Hematopoietic multipotent progenitor cell treated with erythropoietin and hydrocortisone succinate and interleukin-3 and kit ligand, for 8 days (in vitro differentiated cells): ENCODE data around the gene LYST.
A peak's percentile ranks its signal among the peaks of the same experiment; 100 is the strongest.
"Not testable (repeated sequence)": the region's sequence is repeated elsewhere in the genome, so short reads cannot be mapped to it uniquely, and the experiment has no call there.

Source experiments
- DNase-seq: peaks from one replicate; pipeline ENCODE4 v3.0.0-alpha.2; 2015

The LYST gene

GRCh38 chr1:235649368-235650163 lies 217.1 kb downstream of the LYST start, which contains the start of gene GNG4:
Gene GNG4 (minus strand): TSS chr1:235649784. CDS start chr1:235583838, 65,946 bp downstream.
- no peak for DNase-seq

GRCh38 chr1:235648954-235649367 lies 217.7 kb downstream of the LYST start:
- DNase-seq, result peak; percentile 51

GRCh38 chr1:235648407-235648907 lies 218.2 kb downstream of the LYST start:
- DNase-seq, result peak; percentile 19

GRCh38 chr1:235647537-235647936 lies 219.2 kb downstream of the LYST start:
- not testable (repeated sequence) for DNase-seq

- no peak for DNase-seq
Observed at GRCh38 chr1:235646463-235646862, 220.2 kb downstream of the LYST start.

DNA sequence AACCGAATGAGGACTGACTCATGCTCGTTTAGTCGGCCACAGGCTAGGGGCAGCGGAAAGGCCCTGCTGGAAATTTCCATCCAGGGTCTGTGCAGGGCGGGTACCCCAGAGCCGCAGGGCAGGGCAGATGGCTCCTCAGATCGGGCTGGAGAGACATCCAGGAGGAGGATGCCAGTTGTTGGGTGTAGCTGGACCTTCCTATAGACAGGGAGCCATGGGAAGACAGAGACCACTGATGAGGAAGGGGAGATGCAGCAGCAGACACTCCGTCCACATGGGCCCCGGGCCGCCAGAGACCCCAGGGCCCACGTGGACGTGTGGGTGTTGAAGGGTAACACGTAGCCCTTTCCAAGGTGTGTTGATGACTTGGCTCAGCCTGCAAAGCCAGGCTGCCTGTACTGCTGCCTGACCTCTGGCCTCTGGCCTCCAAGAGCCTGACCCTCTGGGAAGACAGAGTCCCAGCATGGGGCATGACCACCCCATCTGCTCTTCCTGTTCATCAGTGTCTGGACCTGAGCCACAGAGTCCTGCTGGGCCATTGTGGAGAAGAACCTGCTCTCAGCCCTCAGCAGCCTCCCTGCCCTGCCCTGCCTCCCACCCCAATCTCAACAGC lies 221.9 kb downstream of the LYST start:
- DNase-seq, result no peak

DNA sequence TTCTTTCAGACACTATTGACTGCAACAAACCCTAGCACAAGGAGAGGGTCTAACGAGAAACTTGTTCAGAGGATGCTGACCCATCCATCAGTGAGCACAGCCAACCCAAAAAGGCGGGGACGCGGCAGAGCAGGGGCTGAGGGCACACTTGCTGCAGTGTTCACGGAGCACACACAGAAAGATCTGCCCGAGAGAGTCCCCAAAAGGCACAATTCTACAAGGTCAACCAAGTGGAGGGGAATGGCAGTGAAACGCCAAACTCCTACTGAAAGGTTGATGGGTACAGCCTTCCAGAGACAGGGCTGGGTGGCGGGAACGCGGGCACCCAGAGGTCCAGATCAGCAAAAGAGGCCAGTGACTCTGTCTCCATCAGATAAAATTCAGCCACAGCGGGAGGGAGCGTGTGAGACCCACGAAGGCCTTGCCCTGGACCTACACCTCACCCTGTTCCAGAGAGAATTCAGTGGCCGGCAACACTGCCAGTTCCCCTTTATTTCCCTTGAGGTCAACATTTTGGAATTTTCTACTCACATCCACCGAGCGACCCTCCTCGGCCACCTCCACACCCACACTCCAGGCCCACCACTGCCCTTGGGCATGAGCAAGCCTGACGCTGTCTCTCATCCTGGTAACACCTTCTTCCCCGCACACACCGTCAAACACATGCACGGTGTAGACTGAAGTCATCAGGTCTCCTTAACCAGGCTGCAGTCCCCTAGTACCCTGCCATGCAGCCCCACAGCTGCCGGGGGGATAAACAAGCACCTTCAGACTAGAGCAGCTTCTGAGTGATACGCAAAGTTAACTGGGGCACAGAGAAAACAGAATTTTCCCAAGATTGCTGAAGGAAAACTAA lies 222.6 kb downstream of the LYST start:
- no peak for DNase-seq

DNA sequence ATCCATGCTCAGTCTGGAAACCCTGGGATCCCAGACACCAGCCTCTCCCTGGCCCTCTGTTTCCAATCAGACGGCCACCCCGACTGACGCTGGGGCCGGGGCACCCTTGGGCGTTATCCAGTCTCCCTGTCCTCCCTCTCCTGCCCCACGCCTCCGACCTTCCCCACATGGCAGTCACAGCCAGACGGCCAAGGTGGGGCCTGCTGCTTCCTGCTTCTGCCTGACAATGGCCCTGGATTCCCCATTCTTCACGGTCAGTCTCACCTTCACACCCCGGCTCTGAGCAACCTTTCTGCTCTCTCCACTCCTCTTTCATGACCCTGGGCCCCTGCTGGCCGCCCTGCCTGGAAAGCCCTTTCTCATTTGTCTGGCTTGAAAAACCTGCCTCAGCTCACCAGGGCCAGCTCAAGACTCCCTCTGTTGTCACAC lies 223.7 kb downstream of the LYST start:
- no peak for DNase-seq

GRCh38 chr1:235642011-235642942 lies 224.4 kb downstream of the LYST start:
- no peak for DNase-seq

DNA sequence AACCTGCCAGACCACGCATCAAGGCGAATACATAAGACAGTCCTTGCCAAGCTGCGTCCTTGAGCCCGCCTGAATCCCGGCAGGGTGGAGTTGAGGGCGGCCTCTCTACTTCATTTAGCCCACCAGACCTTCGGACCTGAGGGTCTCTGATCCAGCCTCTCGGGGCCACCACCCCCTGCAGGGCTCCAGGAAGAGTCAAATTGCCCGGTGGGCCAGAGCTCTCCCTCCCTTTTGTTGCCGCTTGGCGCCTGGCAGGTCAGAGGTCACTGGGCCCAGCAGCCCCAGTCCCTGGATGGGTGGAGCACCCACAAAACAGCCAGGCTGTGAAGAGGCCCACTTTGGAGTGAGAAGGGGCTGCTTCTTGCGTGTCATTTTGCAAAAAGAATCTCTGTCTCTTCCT lies 226.1 kb downstream of the LYST start:
- no peak for DNase-seq

DNA sequence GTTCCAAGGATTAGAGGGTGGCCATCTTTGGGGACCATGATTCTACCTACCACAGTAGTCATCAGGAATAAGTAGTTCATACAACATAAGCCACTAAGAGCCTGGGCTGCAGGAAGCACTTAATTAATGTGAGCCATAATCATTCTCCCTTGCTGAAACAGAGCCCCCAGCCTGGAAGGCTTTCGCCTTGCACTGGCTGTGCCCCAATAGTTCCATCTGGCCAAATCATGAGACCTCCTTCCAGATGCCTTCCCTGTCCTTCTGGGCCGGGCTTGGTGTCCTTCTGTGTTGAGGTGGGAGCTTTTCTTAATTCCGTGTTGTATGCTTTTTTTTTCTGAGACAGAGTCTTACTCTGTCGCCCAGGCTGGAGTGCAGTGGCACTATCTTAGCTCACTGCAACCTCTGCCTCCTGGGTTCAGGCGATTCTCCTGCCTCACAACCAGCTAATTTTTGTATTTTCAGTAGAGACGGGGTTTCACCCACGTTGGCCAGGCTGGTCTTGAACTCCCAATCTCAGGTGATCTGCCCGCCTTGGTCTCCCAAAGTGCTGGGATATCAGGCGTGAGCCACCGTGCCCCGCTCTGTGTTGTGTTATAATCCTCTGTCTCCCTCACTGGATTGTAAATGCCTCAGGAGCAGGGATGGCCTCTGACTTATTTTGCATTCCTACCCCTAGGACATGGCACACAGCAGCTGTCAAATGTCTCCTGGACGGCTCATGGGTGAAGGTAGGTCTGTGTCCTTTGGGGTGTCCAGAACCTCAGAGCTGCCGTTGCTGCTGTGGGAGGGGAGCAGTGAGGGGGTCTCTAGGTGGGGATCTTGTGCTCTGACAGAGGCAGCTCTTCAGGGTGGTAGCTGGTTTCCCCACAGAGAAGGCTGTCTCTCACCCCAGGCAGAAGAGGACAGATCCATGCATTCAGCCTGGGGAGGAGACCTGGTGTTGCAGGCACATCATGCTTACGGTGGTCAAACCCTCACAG lies 227.2 kb downstream of the LYST start:
- DNase-seq, result no peak

- DNase-seq, result not testable (repeated sequence)
Observed at GRCh38 chr1:235638612-235639011, 228.1 kb downstream of the LYST start.

- DNase-seq, result no peak
Observed at GRCh38 chr1:235637756-235638534, 228.8 kb downstream of the LYST start.

DNA sequence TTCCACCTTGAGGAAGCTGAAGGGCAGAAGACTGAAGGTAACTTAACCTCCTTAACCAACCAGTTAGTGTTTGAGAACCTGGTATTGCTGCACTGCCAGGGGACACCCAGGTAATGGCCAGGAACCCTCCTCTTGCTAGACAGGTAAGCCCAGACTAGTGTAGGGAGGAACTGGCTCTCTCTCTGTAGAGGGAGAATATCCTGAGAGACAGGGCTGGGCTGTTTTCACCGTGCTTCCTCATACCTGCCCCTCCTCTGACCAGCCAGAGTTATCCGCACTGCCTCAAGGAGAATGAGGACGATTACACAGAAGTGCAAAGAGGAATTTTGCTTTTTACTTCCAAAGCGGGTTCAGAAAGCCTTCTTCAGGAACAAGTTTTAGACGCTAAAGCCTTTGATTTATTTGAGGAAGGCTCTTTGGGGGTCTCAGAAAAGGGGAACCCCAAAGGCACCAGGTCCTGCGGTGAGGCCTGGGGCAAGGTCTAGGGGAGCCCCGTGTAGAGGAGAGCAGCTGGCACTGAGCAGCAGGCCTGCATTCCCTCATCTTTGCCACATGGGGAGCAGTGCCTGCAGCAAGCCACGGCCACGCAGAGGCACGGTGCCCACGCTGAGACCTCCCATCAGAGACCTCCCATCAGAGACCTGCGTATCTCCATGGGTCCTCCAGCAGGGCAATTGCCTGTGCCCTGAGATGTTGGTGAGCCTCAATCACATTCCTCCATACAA lies 230.6 kb downstream of the LYST start:
- DNase-seq, result no peak

GRCh38 chr1:235632506-235633401 lies 234.0 kb downstream of the LYST start:
- DNase-seq, result no peak

- DNase-seq, result no peak
Observed at GRCh38 chr1:235631816-235632215, 234.9 kb downstream of the LYST start.

GRCh38 chr1:235628316-235629005 lies 238.2 kb downstream of the LYST start:
- DNase-seq, result no peak
